Spinal cord (tissue), 10 donors: ENCODE results near the gene SLC4A3. TPM values are rescaled to one million over a fixed set of nuclear protein-coding genes. Genes with fewer than 3 reads are reported as not detected.

Experiments
- DNase-seq, 6 donors: peaks; one replicate each; pipeline versions ENCODE4 v3.0.0 to v3.0.0-alpha.2; 2013 to 2015; ENCODE audit warnings: low spot score in 6 of 6, low read depth in 4 of 6
- H3K27ac ChIP-seq: one replicate; pipeline ENCODE4 v1.5.1; 2013; ENCODE audit warnings: low read depth, low read length, control low read depth
- H3K27me3 ChIP-seq: one replicate; pipeline ENCODE4 v1.6.1; 2013; ENCODE audit warnings: low read length; ENCODE audit not compliant: control insufficient read depth, insufficient read depth
- H3K36me3 ChIP-seq: one replicate; pipeline ENCODE4 v1.6.1; 2013; ENCODE audit warnings: low read length; ENCODE audit not compliant: control insufficient read depth, insufficient read depth
- H3K4me1 ChIP-seq: one replicate; pipeline ENCODE4 v1.6.1; 2013; ENCODE audit warnings: low read length; ENCODE audit not compliant: control insufficient read depth, insufficient read depth
- H3K4me3 ChIP-seq: one replicate; pipeline ENCODE4 v1.5.1; 2013; ENCODE audit warnings: low read depth, low read length, control low read depth
- H3K9me3 ChIP-seq: one replicate; pipeline ENCODE4 v1.6.1; 2013; ENCODE audit warnings: low read length; ENCODE audit not compliant: control insufficient read depth, insufficient read depth
- WGBS: methylation state at CpG from one replicate; pipeline ENCODE4 v1.1.5; 2013; ENCODE audit warnings: missing lambda C conversion rate; ENCODE audit not compliant: insufficient coverage; 5-methylcytosine and 5-hydroxymethylcytosine counted together
- polyA plus RNA-seq, 2 donors: library from polyadenylated mRNA; unstranded; fragments of 120-200 nt; gene quantifications; one replicate each; pipeline ENCODE4 v1.2.1, GENCODE V29; 2013; ENCODE audit not compliant: insufficient read length in 2 of 2
- small RNA-seq: library from RNA; depleted of rRNA; stranded (forward); fragments of <200 nt; gene quantifications from one replicate; pipeline ENCODE3, GENCODE V24; 2014; ENCODE audit warnings: low replicate concordance
- total RNA-seq, 2 donors: library from RNA; depleted of rRNA in 1 of 2; stranded (reverse); fragments of 120-200 nt in 1 of 2; fragments of >200 nt in 1 of 2; gene quantifications; one replicate each; pipeline versions ENCODE4 v1.2.3 to v1.2.4, GENCODE V29; 2013 to 2014
- donor health status: healthy.

The SLC4A3 gene
- total and polyA plus RNA-seq, 4 donors: 17.0 to 61.3 (median 37.8) TPM

DNA sequence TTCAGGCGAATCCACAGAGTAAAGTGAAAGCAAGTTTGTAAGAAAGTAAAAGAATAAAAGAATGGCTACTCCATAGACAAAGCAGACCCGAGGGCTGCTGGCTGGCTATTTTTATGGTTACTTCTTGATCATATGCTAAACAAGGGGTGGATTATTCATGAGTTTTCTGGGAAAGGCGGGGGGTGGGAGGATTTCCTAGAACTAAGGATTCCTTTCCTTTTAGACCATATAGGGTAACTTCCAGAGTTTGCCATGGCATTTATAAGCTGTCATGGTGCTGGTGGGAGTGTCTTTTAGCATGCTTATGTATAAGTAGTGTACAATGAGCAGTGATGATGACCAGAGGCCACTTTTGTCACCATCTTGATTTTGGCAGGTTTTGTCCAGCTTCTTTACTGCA is 59.8 kb downstream of the SLC4A3 start:
- WGBS: no CpG with 5 or more reads among the region's 3 CpGs
- Histone ChIP-seq H3K4me3 (no peak overlapping the region), H3K27ac (no peak overlapping the region), H3K9me3 (no peaks in the 10 kb centered on the region), H3K4me1 (peaks cover 6% of the 10 kb centered on the region), H3K27me3 (peaks cover 3% of the 10 kb centered on the region), H3K36me3 (no peaks in the 10 kb centered on the region)
- DNase-seq: no peak

DNA sequence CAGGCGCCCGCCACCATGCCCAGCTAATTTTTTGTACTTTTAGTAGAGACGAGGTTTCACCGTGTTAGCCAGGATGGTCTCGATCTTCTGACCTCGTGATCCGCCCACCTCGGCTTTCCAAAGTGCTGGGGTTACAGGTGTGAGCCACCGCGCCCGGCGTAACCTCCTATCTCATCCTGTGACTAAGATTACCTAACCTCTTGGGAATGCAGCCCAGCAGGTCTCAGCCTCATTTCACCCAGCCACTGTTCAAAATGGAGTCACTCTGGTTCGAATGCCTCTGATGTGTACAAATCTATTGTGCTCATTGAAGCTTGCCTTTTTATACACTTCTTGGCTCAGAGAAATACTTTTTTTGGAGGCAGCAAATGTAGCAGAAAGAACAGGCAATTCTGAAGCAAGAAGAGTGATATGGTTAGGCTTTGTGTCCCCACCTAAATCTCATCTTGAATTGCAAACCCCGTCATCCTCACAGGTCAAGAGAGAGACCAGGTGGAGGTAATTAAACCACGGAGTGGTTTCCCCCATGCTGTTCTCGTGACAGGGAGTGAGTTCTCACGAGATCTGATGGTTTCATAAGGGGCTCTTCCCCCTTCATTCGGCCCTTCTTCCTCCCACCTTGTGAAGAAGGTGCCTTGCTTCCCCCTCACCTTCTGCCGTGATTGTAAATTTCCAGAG is 60.6 kb downstream of the SLC4A3 start:
- Histone ChIP-seq H3K27me3 (peaks cover 3% of the 10 kb centered on the region), H3K4me3 (no peak overlapping the region), H3K4me1 (peaks cover 6% of the 10 kb centered on the region), H3K9me3 (no peaks in the 10 kb centered on the region), H3K36me3 (no peaks in the 10 kb centered on the region), H3K27ac (no peak overlapping the region)
- DNase-seq: no peak
- WGBS: 87% methylated on average over 14 of the region's 19 CpGs

DNA sequence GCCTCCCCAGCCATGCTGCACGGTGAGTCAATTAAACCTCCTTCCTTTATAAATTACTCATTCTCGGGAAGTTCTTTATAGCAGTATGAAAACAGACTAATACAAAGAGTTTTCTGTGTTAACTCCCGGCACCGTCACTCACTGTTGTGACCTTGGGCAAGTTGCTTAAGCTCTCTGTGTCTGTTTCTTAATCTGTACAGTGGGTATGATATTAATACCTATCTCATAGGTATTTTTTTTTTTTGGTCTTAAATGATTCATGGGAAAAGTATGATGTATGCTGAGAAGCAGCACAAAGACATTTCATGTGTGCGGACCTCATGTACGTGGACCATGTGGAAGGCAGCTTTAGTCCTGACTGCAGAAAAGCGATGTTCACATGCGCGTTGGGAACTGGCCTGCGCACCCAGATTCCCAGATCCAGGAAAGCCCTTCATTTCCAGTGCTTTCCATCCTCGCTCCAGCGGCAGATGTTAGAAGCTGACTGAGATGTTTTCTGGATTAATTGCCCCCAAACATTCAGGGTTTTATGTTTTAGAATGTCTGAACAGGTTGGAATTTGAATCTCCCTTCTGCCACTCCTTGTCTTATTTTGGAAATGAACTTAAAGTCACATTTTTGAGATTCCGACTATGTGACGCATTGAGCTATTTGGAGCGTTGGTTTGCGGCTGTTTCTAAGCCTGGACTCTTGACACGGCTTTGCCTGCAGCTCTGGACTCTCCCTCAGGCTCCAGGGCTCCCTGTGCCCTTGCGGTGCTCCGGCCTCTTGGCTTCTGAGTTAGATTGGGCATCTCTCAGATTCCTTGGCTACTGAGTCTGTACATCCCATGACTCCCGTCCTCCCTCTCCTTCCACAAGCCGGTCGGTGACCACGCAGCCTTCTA is 61.4 kb downstream of the SLC4A3 start:
- Histone ChIP-seq H3K9me3 (no peaks in the 10 kb centered on the region), H3K27me3 (peaks cover 3% of the 10 kb centered on the region), H3K36me3 (no peaks in the 10 kb centered on the region), H3K4me3 (no peak overlapping the region), H3K4me1 (peaks cover 6% of the 10 kb centered on the region), H3K27ac (no peak overlapping the region)
- 92% methylated on average over 11 of the region's 23 CpGs for WGBS
- DNase-seq: no peak

GRCh38 chr2:219689676-219690628 is 62.5 kb downstream of the SLC4A3 start:
- no peaks in the 10 kb centered on the region for H3K9me3 ChIP-seq
- H3K4me3 ChIP-seq: no peak overlapping the region
- peaks cover 3% of the 10 kb centered on the region for H3K27me3 ChIP-seq
- 67% methylated on average over 9 of the region's 17 CpGs for WGBS
- H3K36me3 ChIP-seq: no peaks in the 10 kb centered on the region
- DNase-seq: peak in 5 of 6 donors; percentile 35 to 91 (median 50)
- no peak overlapping the region for H3K27ac ChIP-seq
- peaks cover 5% of the 10 kb centered on the region for H3K4me1 ChIP-seq

GRCh38 chr2:219691571-219691970 is 64.1 kb downstream of the SLC4A3 start:
- Histone ChIP-seq H3K4me1 (no peaks in the 10 kb centered on the region), H3K4me3 (no peak overlapping the region), H3K27ac (no peak overlapping the region), H3K36me3 (no peaks in the 10 kb centered on the region), H3K9me3 (no peaks in the 10 kb centered on the region), H3K27me3 (peaks cover 3% of the 10 kb centered on the region)
- peak in 1 of 6 donors; percentile 64 for DNase-seq
- WGBS: 40% methylated on average over 10 of the region's 10 CpGs

Small RNA genes lying within 50 kb of the gene (small RNA-seq; reads per million reads assigned to genes)
- 0.14 reads per million for gene RN7SKP213

Other genes starting within 250 kb of the SLC4A3 start
- gene DNPEP, start 239.7 kb upstream of the SLC4A3 start, total RNA-seq: 10 to 100 TPM; 25.6 to 40.8 TPM
- 10 to 100 TPM; 40.2 to 57.2 TPM for gene DNPEP, start 239.7 kb upstream of the SLC4A3 start, polyA plus RNA-seq
- gene DES, start 209.3 kb upstream of the SLC4A3 start, total RNA-seq: 1 to 10 TPM; 4.8 to 5.5 TPM
- 1 to 10 TPM; 3.5 to 8.8 TPM for gene DES, start 209.3 kb upstream of the SLC4A3 start, polyA plus RNA-seq
- 10 to 100 TPM; 12.2 to 20.8 TPM for gene SPEG, start 192.8 kb upstream of the SLC4A3 start, total RNA-seq
- 10 to 100 TPM; 71.1 to 84.2 TPM for gene SPEG, start 192.8 kb upstream of the SLC4A3 start, polyA plus RNA-seq
- gene GMPPA, start 128.7 kb upstream of the SLC4A3 start, total RNA-seq: 10 to 100 TPM; 19.0 to 29.8 TPM
- 10 to 100 TPM; 19.2 to 23.6 TPM for gene GMPPA, start 128.7 kb upstream of the SLC4A3 start, polyA plus RNA-seq
- 10 to 100 TPM in 1 of 2 donors, 1 to 10 TPM in 1; 8.2 to 18.8 TPM for gene ASIC4, start 113.1 kb upstream of the SLC4A3 start, total RNA-seq
- gene ASIC4, start 113.1 kb upstream of the SLC4A3 start, polyA plus RNA-seq: 10 to 100 TPM; 36.4 to 47.2 TPM
- gene CHPF, start 83.8 kb upstream of the SLC4A3 start, total RNA-seq: 10 to 100 TPM; 61.2 to 84.5 TPM
- 10 to 100 TPM; 68.8 to 86.6 TPM for gene CHPF, start 83.8 kb upstream of the SLC4A3 start, polyA plus RNA-seq
- 1 to 10 TPM; 4.7 to 5.3 TPM for gene TMEM198, start 83.6 kb upstream of the SLC4A3 start, total RNA-seq
- gene TMEM198, start 83.6 kb upstream of the SLC4A3 start, polyA plus RNA-seq: 10 to 100 TPM; 18.7 to 19.0 TPM
- 100 to 1,000 TPM in 1 of 2 donors, 10 to 100 TPM in 1; 53.3 to 145 TPM for gene OBSL1, start 56.1 kb upstream of the SLC4A3 start, total RNA-seq
- 100 to 1,000 TPM; 148 to 178 TPM for gene OBSL1, start 56.1 kb upstream of the SLC4A3 start, polyA plus RNA-seq
- gene INHA, start 55.3 kb upstream of the SLC4A3 start, total RNA-seq: 1 to 10 TPM in 1 of 2 donors, under 1 TPM in 1; 0.10 to 1.4 TPM
- gene INHA, start 55.3 kb upstream of the SLC4A3 start, polyA plus RNA-seq: 1 to 10 TPM; 2.2 to 5.1 TPM
- gene STK11IP, start 29.8 kb upstream of the SLC4A3 start, total RNA-seq: 10 to 100 TPM; 23.4 to 29.7 TPM
- 10 to 100 TPM; 40.6 to 53.9 TPM for gene STK11IP, start 29.8 kb upstream of the SLC4A3 start, polyA plus RNA-seq